Natural killer cell (primary cell): Measurements from ENCODE around the gene NFIC. TPM values are rescaled to one million over a fixed set of nuclear protein-coding genes. Genes with fewer than 3 reads are reported as not detected.
"Not testable (repeated sequence)": the region's sequence is repeated elsewhere in the genome, so short reads cannot be mapped to it uniquely, and the experiment has no call there.

Experiments used
- ATAC-seq, 3 donors: fragments of 150-1000 bp in 2 of 3; fragments of 200-7000 bp in 1 of 3; cut with Tn5 transposase; 1 replicate in 1 of 3; 2 replicates in 2 of 3; pipeline ENCODE4 v1.10.0; 2021; ENCODE audit warnings: mild to moderate bottlenecking in 2 of 3, moderate library complexity in 2 of 3
- DNase-seq, 2 donors: peaks; one replicate each; pipeline versions ENCODE4 v3.0.0 to v3.0.0-alpha.2; 2013 to 2021; ENCODE audit warnings: mixed read lengths in 1 of 2
- H3K27ac ChIP-seq: one replicate; pipeline ENCODE4 v1.5.1; 2013; ENCODE audit warnings: mild to moderate bottlenecking, low read length
- H3K27me3 ChIP-seq: one replicate; pipeline ENCODE4 v1.6.1; 2013; ENCODE audit warnings: low read length; ENCODE audit not compliant: control insufficient read depth, insufficient read depth
- H3K36me3 ChIP-seq: one replicate; pipeline ENCODE4 v1.6.1; 2013; ENCODE audit warnings: low read length; ENCODE audit not compliant: control insufficient read depth, insufficient read depth
- H3K4me1 ChIP-seq: one replicate; pipeline ENCODE4 v1.6.1; 2013; ENCODE audit warnings: low read length; ENCODE audit not compliant: control insufficient read depth, insufficient read depth
- H3K4me3 ChIP-seq: one replicate; pipeline ENCODE4 v1.5.1; 2013; ENCODE audit warnings: low read length
- H3K9me3 ChIP-seq: one replicate; pipeline ENCODE4 v1.6.1; 2013; ENCODE audit warnings: low read length; ENCODE audit not compliant: control insufficient read depth, insufficient read depth
- H3K27ac Mint-ChIP-seq, 2 donors: one replicate each; pipeline ENCODE4 v1.8.0; 2022; ENCODE audit warnings: mild to moderate bottlenecking in 2 of 2, mixed read lengths in 2 of 2, moderate library complexity in 1 of 2
- H3K27me3 Mint-ChIP-seq, 2 donors: one replicate each; pipeline ENCODE4 v1.8.0; 2022; ENCODE audit warnings: low read depth in 2 of 2, mixed read lengths in 2 of 2
- H3K36me3 Mint-ChIP-seq: one replicate; pipeline ENCODE4 v1.8.0; 2022; ENCODE audit warnings: mixed read lengths
- H3K4me1 Mint-ChIP-seq, 2 donors: one replicate each; pipeline ENCODE4 v1.8.0; 2022; ENCODE audit warnings: mixed read lengths in 2 of 2
- H3K4me3 Mint-ChIP-seq: one replicate; pipeline ENCODE4 v1.8.0; 2022; ENCODE audit warnings: mild to moderate bottlenecking, moderate library complexity, mixed read lengths
- H3K9me3 Mint-ChIP-seq, 2 donors: one replicate each; pipeline ENCODE4 v1.8.0; 2022; ENCODE audit warnings: mixed read lengths in 2 of 2
- CTCF ChIP-seq: fragments of 200-600 bp; IDR thresholded peaks from one replicate; pipeline ENCODE4 v1.8.0; 2022; ENCODE audit warnings: antibody characterized with exemption
- WGBS: methylation state at CpG from one replicate; pipeline ENCODE4 v1.1.7; 2013; ENCODE audit warnings: missing lambda C conversion rate; ENCODE audit not compliant: insufficient coverage; 5-methylcytosine and 5-hydroxymethylcytosine counted together
- intact Hi-C: fragments of 100-400 bp; cut with micrococcal nuclease; formaldehyde crosslinking; loops from one replicate; pipeline ENCODE4 v1.14.2; 2022
- total RNA-seq, 4 donors: library from RNA; stranded (reverse); fragments of 120-200 nt in 1 of 4; gene quantifications; one replicate each; pipeline versions ENCODE4 v1.2.3 to v1.2.4, GENCODE V29; 2013 to 2022

NFIC gene
- total RNA-seq, 3 donors from 2014 or later (not counting 1 experiment from before 2014, with no cell fraction given), result 18.5 to 22.2 (median 20.6) TPM

GRCh38 chr19:3398114-3398899 is 31.9 kb downstream of the NFIC start:
- H3K4me3 ChIP-seq, result no peak overlapping the region
- no peaks in the 10 kb centered on the region for H3K4me1 ChIP-seq
- no peaks in the 10 kb centered on the region for H3K27me3 ChIP-seq
- Mint-ChIP-seq H3K27me3 (no peaks in the 10 kb centered on the region), H3K27ac (no peak overlapping the region), H3K4me3 (no peak overlapping the region), H3K9me3 (no peaks in the 10 kb centered on the region), H3K36me3 (no peaks in the 10 kb centered on the region), H3K4me1 (peaks cover 5 to 6% of the 10 kb centered on the region in 2 donors)
- no peak for TF ChIP-seq CTCF
- DNase-seq, result no peak
- intact Hi-C loops, result no loop called here
- ATAC-seq, result no peak
- no peaks in the 10 kb centered on the region for H3K9me3 ChIP-seq
- H3K36me3 ChIP-seq, result no peaks in the 10 kb centered on the region
- no peak overlapping the region for H3K27ac ChIP-seq
- 93% methylated on average over 31 of the region's 31 CpGs for WGBS

GRCh38 chr19:3398900-3399278 is 32.5 kb downstream of the NFIC start:
- Histone ChIP-seq H3K36me3 (no peaks in the 10 kb centered on the region), H3K4me3 (no peak overlapping the region), H3K27ac (no peak overlapping the region), H3K4me1 (no peaks in the 10 kb centered on the region), H3K9me3 (no peaks in the 10 kb centered on the region), H3K27me3 (no peaks in the 10 kb centered on the region)
- Mint-ChIP-seq H3K9me3 (no peaks in the 10 kb centered on the region), H3K4me1 (peaks cover 5 to 6% of the 10 kb centered on the region in 2 donors), H3K36me3 (no peaks in the 10 kb centered on the region), H3K4me3 (no peak overlapping the region), H3K27me3 (no peaks in the 10 kb centered on the region), H3K27ac (no peak overlapping the region)
- DNase-seq (no peak), ATAC-seq (no peak)
- WGBS, result 83% methylated on average over 8 of the region's 10 CpGs
- intact Hi-C loops, result no loop called here
- TF ChIP-seq CTCF, result no peak

- intact Hi-C loops, H3K27me3 ChIP-seq, H3K9me3 Mint-ChIP-seq, H3K9me3 ChIP-seq, H3K27ac ChIP-seq, H3K27ac Mint-ChIP-seq, ATAC-seq, DNase-seq, H3K4me3 ChIP-seq, H3K36me3 Mint-ChIP-seq, H3K4me3 Mint-ChIP-seq, H3K4me1 Mint-ChIP-seq, H3K27me3 Mint-ChIP-seq, H3K36me3 ChIP-seq, H3K4me1 ChIP-seq: not testable (repeated sequence)
- 98% methylated on average over 7 of the region's 7 CpGs for WGBS
Measured at GRCh38 chr19:3399311-3399710, 32.9 kb downstream of the NFIC start.

GRCh38 chr19:3401004-3401768 is 34.8 kb downstream of the NFIC start:
- no peaks in the 10 kb centered on the region for H3K9me3 Mint-ChIP-seq
- intact Hi-C loops, result no loop called here
- Histone ChIP-seq H3K27me3 (no peaks in the 10 kb centered on the region), H3K36me3 (no peaks in the 10 kb centered on the region), H3K4me3 (no peak overlapping the region), H3K4me1 (no peaks in the 10 kb centered on the region), H3K9me3 (no peaks in the 10 kb centered on the region), H3K27ac (no peak overlapping the region)
- ATAC-seq (no peak), DNase-seq (no peak)
- H3K27ac Mint-ChIP-seq, result no peak overlapping the region
- no peak overlapping the region for H3K4me3 Mint-ChIP-seq
- no peaks in the 10 kb centered on the region for H3K27me3 Mint-ChIP-seq
- no peaks in the 10 kb centered on the region for H3K36me3 Mint-ChIP-seq
- WGBS, result 93% methylated on average over 18 of the region's 18 CpGs
- TF ChIP-seq CTCF, result no peak
- H3K4me1 Mint-ChIP-seq, result peaks cover 5 to 6% of the 10 kb centered on the region in 2 donors
